GM19452 (cell line): ENCODE measurements around the gene ADAM10.

Experiments
- ATAC-seq: cut with Tn5 transposase; IDR thresholded peaks from one replicate; pipeline ENCODE4 v1.9.1; 2021; ENCODE audit not compliant: unreplicated experiment

ADAM10 gene

DNA sequence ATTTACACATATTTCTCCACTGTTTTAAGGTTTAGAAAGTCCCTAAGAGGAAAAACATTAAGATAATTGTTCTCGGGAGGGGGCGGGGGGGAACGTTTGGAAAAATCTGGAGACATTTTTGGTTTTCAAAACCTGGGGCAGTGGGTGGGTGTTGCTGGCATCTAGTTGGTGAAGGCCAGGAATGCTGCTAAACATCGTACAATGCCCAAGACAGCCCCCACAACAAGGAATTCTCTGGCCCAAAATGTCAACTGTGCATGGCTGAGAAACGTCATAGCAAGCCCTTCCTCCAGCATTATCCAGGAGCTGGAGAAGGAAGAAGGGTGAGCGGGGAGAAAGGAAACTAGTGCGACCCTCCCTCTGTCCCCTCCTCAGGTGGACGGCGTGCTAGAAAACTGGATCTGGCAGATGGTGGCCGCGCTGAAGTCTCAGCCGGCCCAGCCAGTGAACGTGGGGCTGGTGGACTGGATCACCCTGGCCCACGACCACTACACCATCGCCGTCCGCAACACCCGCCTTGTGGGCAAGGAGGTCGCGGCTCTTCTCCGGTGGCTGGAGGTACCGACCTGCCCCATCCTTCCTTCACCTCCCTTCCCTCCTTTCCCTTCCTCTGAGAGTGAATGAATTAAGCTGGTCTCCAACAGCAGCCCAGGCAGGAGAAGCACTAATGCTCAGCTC lies 208.0 kb downstream of the ADAM10 start:
- ATAC-seq = no peak

DNA sequence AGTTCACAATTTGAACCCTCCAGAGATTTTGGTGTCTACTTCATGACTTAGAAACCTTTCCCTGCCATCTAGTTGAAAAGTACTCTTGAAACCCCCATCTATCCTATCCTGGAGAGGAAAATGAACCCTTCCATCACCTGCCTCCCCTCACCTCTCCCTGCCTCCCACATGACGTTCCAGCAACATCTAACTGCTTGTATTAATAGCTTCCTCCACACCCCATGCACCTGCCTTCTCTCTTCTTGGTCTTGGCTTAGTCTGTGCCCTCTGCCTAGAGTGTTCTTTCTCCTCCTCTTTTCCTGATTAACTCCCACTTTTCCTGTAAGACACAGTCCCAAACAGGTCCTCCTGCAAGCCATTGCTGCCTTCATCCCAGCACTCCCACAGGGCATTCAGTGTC lies 210.0 kb downstream of the ADAM10 start:
- ATAC-seq = no peak

DNA sequence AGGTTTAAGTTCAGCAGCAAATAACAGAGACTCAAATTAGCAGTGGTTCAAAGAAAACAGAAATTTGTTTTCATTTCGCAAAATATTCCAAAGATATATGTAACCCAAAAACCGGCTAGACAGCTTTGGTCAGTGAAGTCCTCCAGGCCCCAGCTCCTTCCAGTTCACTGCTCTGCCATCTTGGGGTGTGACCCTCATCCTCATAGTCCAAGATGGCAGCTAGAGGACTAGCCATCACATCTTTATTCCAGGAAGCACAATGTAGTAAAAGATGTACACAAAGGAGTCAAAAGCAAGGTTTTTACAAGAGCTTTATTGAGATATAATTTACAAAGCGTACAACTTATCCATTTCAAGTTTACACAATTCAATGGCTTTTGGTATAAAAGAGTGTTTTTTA lies 210.6 kb downstream of the ADAM10 start:
- ATAC-seq = no peak
